GM12878 (cell line): Measurements from ENCODE around the gene SLC9C2.

Experiments
- ATF3 ChIP-seq: IDR thresholded peaks from 2 replicates; pipeline ENCODE4 v1.6.1; 2011; ENCODE audit warnings: low read depth, mild to moderate bottlenecking, low read length, moderate library complexity, borderline replicate concordance; ENCODE audit errors: extremely low read depth
- CTCF ChIP-seq, 3 experiments: IDR thresholded peaks in 2 of 3; conservative IDR thresholded peaks in 1 of 3; 2 replicates each; pipeline ENCODE4 v1.5.1; 2011; ENCODE audit warnings: low read depth in 3 of 3, low read length in 3 of 3, mild to moderate bottlenecking in 3 of 3, control low read depth in 2 of 3, moderate library complexity in 2 of 3, inconsistent platforms in 1 of 3, mixed read lengths in 1 of 3; ENCODE audit not compliant: control insufficient read depth in 2 of 3, insufficient read depth in 1 of 3; ENCODE audit errors: extremely low read depth in 1 of 3
- EZH2 ChIP-seq: IDR thresholded peaks from 2 replicates; pipeline ENCODE4 v1.6.1; 2012; ENCODE audit warnings: low read depth, mild to moderate bottlenecking, control low read depth, inconsistent platforms, low read length, borderline replicate concordance; ENCODE audit not compliant: control insufficient read depth
- GABPA ChIP-seq: IDR thresholded peaks from 2 replicates; pipeline ENCODE4 v1.6.1; 2014; ENCODE audit warnings: antibody characterized with exemption, low read depth, mild to moderate bottlenecking, inconsistent platforms
- IRF3 ChIP-seq: fragments of 450-650 bp; IDR thresholded peaks from 2 replicates; pipeline ENCODE4 v1.6.1; 2014; ENCODE audit warnings: mild to moderate bottlenecking
- MAX ChIP-seq: IDR thresholded peaks from 2 replicates; pipeline ENCODE4 v1.6.1; 2012; ENCODE audit warnings: low read depth, low read length, improper control_type of control experiment
- MYC ChIP-seq: IDR thresholded peaks from 2 replicates; pipeline ENCODE4 v1.6.1; 2011; ENCODE audit warnings: mild to moderate bottlenecking, low read length, moderate library complexity, inconsistent platforms; ENCODE audit not compliant: insufficient read depth, insufficient replicate concordance, insufficient read length, severe bottlenecking
- POLR2A ChIP-seq: IDR thresholded peaks from 2 replicates; pipeline ENCODE4 v1.6.1; 2011; ENCODE audit warnings: low read depth, mild to moderate bottlenecking, low read length
- PRDM15 ChIP-seq: fragments of 450-650 bp; formaldehyde crosslinking; IDR thresholded peaks from 2 replicates; pipeline ENCODE4 v1.4.0; 2020; ENCODE audit warnings: mild to moderate bottlenecking, moderate library complexity
- SP1 ChIP-seq: IDR thresholded peaks from one replicate; pipeline ENCODE4 v1.6.1; 2011; ENCODE audit warnings: low read depth, low read length
- TAF1 ChIP-seq: IDR thresholded peaks from 2 replicates; pipeline ENCODE4 v1.6.1; 2011; ENCODE audit warnings: mild to moderate bottlenecking, low read depth, low read length, borderline replicate concordance
- USF2 ChIP-seq: IDR thresholded peaks from 2 replicates; pipeline ENCODE4 v1.6.1; 2011; ENCODE audit warnings: low read depth, low read length, improper control_type of control experiment, borderline replicate concordance
- ZNF24 ChIP-seq: fragments of 450-650 bp; IDR thresholded peaks from 2 replicates; pipeline ENCODE4 v1.6.1; 2017; ENCODE audit warnings: antibody characterized with exemption, mild to moderate bottlenecking
- ZNF592 ChIP-seq: fragments of 450-650 bp; IDR thresholded peaks from 2 replicates; pipeline ENCODE4 v1.6.1; 2017; ENCODE audit warnings: mild to moderate bottlenecking, moderate library complexity

- no peak for TF ChIP-seq ZNF24
- TF ChIP-seq ATF3: no peak
- TF ChIP-seq GABPA: no peak
- TF ChIP-seq CTCF (IDR thresholded peaks at IDR 0.05 in 2 of 3, conservative IDR thresholded peaks at IDR 0.05 in 1 of 3; ENCODE audit: control insufficient read depth in 2 of 3, extremely low read depth in 1 of 3, insufficient read depth in 1 of 3, low read depth in 3 of 3, low read length in 3 of 3): no peak
- no peak for TF ChIP-seq POLR2A
- TF ChIP-seq EZH2: no peak
- TF ChIP-seq USF2: no peak
- TF ChIP-seq IRF3: no peak
- TF ChIP-seq MAX: no peak
- TF ChIP-seq PRDM15: no peak
- no peak for TF ChIP-seq ZNF592
- TF ChIP-seq SP1: no peak
- no peak for TF ChIP-seq TAF1
- no peak for TF ChIP-seq MYC
Observed at GRCh38 chr1:173459885-173460284, 143.0 kb downstream of the SLC9C2 start.
